ENCODE results near the gene DBR1.

DBR1 gene

DNA sequence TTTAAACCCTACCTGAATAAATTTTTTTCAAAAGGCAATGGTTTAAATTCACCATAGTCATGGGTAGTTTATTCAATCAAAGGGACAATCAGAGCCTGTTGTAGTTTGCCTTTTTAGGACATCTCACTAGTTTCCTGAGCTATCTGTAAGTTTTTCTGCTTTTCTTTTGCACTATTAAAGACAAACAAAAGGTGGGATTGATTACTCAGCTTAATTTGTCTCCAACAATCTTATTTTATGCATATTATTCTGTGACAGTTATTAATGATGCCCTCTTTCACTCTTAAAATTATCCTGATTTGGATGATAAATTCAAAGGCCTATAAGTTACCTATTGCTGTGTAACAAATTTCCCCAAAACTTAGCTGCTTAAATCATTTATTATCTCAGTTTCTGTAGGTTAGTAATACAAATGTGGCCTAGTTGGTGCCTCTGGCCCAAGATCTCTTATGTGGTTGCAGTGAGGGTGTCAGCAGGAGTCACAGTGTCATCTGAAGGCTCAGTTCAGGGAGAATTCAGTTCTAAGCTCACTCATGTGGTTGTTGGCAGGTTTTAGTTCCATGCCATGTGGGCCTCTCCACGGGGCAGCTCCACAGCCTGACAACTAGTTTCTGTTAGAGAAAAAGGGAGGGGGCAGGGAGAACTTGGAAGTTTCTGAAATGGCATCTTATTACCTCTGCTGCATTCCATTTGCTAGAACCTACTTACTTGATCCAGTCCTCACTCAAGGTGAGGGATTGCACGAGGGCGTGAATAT, 28.4 kb upstream of the DBR1 start:
- Histone ChIP-seq H3K4me3 (ENCODE audit: low read length) (no peak overlapping the region), H3K9me3 (replicated peaks; ENCODE audit: low read length) (no peaks in the 10 kb centered on the region), H3K4me2 (ENCODE audit: low read length) (no peak overlapping the region), H3K4me1 (ENCODE audit: control insufficient read depth, insufficient read depth, low read length) (no peaks in the 10 kb centered on the region), H3K36me3 (ENCODE audit: insufficient read depth, low read length) (peaks cover 7% of the 10 kb centered on the region), H3K9ac (ENCODE audit: low read depth, low read length) (no peak overlapping the region), H3K27me3 (ENCODE audit: control insufficient read depth, insufficient read depth, low read length) (no peaks in the 10 kb centered on the region)

DNA sequence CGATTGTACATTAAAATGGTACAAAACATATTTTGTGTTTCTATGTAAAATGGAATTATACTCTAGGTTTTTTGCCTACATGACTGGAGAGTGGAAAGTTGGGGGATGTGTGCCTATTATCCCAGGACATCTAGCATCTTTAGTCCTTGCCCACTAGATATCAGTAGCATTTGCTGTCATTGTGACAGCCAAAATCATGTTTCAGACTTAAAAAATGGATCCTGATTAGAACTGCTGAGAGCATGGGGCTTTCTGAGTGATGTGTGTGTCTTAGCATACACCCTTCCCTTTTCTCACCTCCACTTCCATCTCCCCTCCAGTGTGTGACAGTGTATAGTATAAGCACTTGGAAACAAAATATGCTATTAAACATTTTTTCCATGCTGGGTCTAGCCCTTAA, 25.7 kb upstream of the DBR1 start:
- H3K27me3 ChIP-seq (ENCODE audit: control insufficient read depth, insufficient read depth, low read length): no peaks in the 10 kb centered on the region
- H3K36me3 ChIP-seq (ENCODE audit: insufficient read depth, low read length): peaks cover 4% of the 10 kb centered on the region
- no peak overlapping the region for H3K4me3 ChIP-seq (ENCODE audit: low read length)
- H3K9ac ChIP-seq (ENCODE audit: low read depth, low read length): no peak overlapping the region
- H3K4me2 ChIP-seq (ENCODE audit: low read length): no peak overlapping the region
- H3K9me3 ChIP-seq (replicated peaks; ENCODE audit: low read length): no peaks in the 10 kb centered on the region
- H3K4me1 ChIP-seq (ENCODE audit: control insufficient read depth, insufficient read depth, low read length): peaks cover 3% of the 10 kb centered on the region

DNA sequence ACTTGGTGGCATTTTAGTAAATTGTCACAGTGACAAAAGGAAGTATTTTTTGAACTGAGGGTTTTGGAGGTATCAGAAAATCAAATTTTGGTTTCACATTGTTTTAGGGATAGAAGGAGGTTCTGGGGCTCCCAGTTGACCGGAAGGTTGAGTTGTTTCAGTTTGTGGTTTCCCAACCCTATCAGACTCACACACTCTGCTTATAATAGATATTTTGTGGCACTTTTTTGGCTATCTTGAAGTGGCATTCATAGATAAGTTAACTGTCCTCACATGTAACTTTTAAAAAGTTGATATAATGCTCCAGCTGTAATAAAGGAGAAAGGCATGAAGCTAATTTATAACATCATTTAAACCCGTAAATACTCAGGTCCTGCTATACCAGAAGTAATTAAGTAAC, 25.1 kb upstream of the DBR1 start:
- H3K4me1 ChIP-seq (ENCODE audit: control insufficient read depth, insufficient read depth, low read length): peaks cover 6% of the 10 kb centered on the region
- no peaks in the 10 kb centered on the region for H3K9me3 ChIP-seq (replicated peaks; ENCODE audit: low read length)
- no peak overlapping the region for H3K9ac ChIP-seq (ENCODE audit: low read depth, low read length)
- no peak overlapping the region for H3K4me3 ChIP-seq (ENCODE audit: low read length)
- H3K4me2 ChIP-seq (ENCODE audit: low read length): no peak overlapping the region
- peaks cover 4% of the 10 kb centered on the region for H3K36me3 ChIP-seq (ENCODE audit: insufficient read depth, low read length)
- H3K27me3 ChIP-seq (ENCODE audit: control insufficient read depth, insufficient read depth, low read length): no peaks in the 10 kb centered on the region

DNA sequence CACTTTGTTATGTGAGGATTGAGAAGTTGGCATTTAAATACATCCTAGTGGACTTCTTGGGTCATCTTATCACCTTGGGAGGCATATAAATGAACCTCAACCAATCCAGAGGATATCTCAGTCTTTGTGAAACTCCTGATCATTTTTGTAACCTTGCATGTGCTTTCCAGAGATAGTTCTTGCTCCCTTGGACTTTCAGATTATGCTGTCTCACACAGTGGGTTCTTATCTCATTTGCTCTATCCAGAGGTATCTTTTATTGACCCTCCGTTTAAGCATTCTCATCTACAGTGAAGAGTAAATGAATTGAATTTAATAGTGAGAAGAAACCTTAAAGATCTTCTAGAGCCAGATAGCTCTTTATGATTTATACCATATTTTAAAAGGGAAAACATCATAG, 22.8 kb upstream of the DBR1 start:
- H3K27me3 ChIP-seq (ENCODE audit: control insufficient read depth, insufficient read depth, low read length): no peaks in the 10 kb centered on the region
- no peaks in the 10 kb centered on the region for H3K9me3 ChIP-seq (replicated peaks; ENCODE audit: low read length)
- no peak overlapping the region for H3K4me3 ChIP-seq (ENCODE audit: low read length)

DNA sequence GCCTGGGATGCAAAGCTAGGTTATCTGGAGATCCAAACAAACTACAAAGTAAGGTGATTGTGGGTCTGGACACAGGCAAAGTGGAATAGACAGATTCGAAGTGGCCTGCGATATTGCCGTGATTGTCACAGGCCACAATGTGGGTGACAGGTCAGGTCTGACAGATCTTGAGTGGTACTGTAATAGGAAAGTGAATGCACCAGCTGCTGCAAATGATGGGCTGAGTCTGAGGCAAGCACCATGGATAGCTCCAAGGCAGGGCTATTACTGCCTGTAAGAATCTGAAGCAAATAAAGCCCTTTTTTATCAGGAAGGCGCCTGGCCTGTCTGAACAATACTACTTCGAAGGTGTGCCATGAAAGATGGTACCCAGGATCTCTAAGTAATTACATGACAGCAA, 22.3 kb upstream of the DBR1 start:
- Histone ChIP-seq H3K36me3 (ENCODE audit: insufficient read depth, low read length) (peaks cover 4% of the 10 kb centered on the region), H3K4me1 (ENCODE audit: control insufficient read depth, insufficient read depth, low read length) (peaks cover 6% of the 10 kb centered on the region), H3K9ac (ENCODE audit: low read depth, low read length) (no peak overlapping the region), H3K27me3 (ENCODE audit: control insufficient read depth, insufficient read depth, low read length) (no peaks in the 10 kb centered on the region), H3K4me3 (ENCODE audit: low read length) (no peak overlapping the region), H3K9me3 (replicated peaks; ENCODE audit: low read length) (no peaks in the 10 kb centered on the region), H3K4me2 (ENCODE audit: low read length) (no peak overlapping the region)

More for the DNA sequence above, 22.8 kb upstream of the DBR1 start:
- Histone ChIP-seq H3K4me2 (ENCODE audit: low read length) (no peak overlapping the region), H3K36me3 (ENCODE audit: insufficient read depth, low read length) (peaks cover 4% of the 10 kb centered on the region), H3K9ac (ENCODE audit: low read depth, low read length) (no peak overlapping the region), H3K4me1 (ENCODE audit: control insufficient read depth, insufficient read depth, low read length) (peaks cover 6% of the 10 kb centered on the region)

DNA sequence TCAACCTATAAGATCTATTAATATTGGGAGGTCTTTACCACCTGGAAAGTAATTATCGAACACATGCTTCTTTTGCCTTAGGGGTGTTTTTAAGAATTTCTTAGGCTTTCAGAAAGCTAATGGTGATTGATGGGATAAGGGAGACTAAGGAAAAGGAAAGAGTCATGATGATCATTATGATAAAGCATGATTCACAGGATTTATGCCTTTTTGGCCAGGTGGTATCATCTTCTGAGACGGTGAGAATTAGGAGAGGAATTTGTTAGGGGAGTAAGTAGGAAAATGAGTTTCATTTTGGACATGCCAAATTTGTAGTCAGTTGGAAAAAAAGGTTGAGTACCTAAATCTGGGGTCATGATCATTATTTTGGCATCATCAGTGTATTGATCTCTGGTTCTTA, 21.3 kb upstream of the DBR1 start:
- Histone ChIP-seq H3K27me3 (ENCODE audit: control insufficient read depth, insufficient read depth, low read length) (no peaks in the 10 kb centered on the region), H3K4me1 (ENCODE audit: control insufficient read depth, insufficient read depth, low read length) (peaks cover 6% of the 10 kb centered on the region), H3K36me3 (ENCODE audit: insufficient read depth, low read length) (peaks cover 12% of the 10 kb centered on the region), H3K4me2 (ENCODE audit: low read length) (no peak overlapping the region), H3K9ac (ENCODE audit: low read depth, low read length) (no peak overlapping the region), H3K9me3 (replicated peaks; ENCODE audit: low read length) (no peaks in the 10 kb centered on the region), H3K4me3 (ENCODE audit: low read length) (no peak overlapping the region)

DNA sequence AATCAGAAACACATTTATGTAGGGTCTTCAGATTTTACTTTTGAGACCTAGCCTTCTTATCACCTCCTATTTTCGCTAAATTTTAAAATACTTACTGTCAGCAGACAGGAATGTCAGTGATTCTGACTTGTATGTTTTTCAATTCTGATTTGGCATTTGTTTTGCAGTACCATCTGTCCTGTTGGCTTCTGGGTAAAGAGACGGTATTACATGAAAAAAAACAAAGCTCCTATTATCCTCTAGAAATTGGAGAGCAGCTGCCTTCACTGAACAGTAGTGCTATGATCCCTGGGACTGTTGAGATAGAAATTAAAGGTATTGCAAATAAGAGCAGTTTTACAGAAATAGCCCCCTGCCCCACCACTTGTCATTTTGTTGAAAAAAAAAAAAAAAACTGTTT, 20.8 kb upstream of the DBR1 start:
- Histone ChIP-seq H3K27me3 (ENCODE audit: control insufficient read depth, insufficient read depth, low read length) (no peaks in the 10 kb centered on the region), H3K4me1 (ENCODE audit: control insufficient read depth, insufficient read depth, low read length) (peaks cover 6% of the 10 kb centered on the region), H3K4me2 (ENCODE audit: low read length) (peak overlapping the region; percentile 6), H3K9me3 (replicated peaks; ENCODE audit: low read length) (no peaks in the 10 kb centered on the region), H3K36me3 (ENCODE audit: insufficient read depth, low read length) (peaks cover 17% of the 10 kb centered on the region), H3K9ac (ENCODE audit: low read depth, low read length) (no peak overlapping the region), H3K4me3 (ENCODE audit: low read length) (no peak overlapping the region)

DNA sequence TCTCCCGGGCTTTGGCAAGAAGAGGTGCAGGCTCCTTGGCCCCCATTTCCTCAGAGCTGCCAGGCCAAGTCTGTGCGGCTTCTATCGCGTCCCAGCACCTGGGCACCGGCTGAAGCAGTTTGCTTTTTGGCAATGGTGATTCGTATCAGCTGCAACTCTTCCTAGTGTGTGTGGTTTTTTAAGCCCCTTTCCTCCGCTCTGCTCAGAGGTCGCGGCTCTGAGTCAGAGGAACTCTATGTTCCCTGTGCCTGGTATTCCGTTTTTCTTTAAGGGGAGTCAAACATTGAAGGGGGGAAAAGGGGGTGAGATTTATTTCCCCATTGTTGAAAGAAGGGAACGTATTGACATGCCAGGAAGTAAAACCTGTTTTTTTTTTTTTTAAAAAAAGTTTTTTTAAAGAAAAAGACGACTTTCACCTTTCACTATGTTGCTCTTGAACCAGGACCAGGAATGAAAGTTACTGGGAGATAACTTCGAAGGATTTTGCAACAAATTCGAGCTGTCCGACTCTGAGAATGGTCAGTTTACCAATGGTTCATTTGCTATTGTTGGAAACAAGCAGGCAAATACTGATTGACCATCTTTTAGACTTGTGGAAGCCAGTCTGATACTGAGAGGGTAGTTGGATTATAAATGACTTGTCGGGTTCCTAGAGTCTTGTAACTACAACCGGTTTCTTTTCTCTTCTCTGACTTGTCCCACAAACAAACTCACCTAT, 13.5 kb upstream of the DBR1 start:
- Histone ChIP-seq H3K4me1 (ENCODE audit: control insufficient read depth, insufficient read depth, low read length) (peaks cover 22% of the 10 kb centered on the region), H3K27me3 (ENCODE audit: control insufficient read depth, insufficient read depth, low read length) (no peaks in the 10 kb centered on the region), H3K9ac (ENCODE audit: low read depth, low read length) (peak overlapping the region; percentile 96), H3K9me3 (replicated peaks; ENCODE audit: low read length) (no peaks in the 10 kb centered on the region), H3K36me3 (ENCODE audit: insufficient read depth, low read length) (peaks cover 20% of the 10 kb centered on the region), H3K4me2 (ENCODE audit: low read length) (peak overlapping the region; percentile 89), H3K4me3 (ENCODE audit: low read length) (peak overlapping the region; percentile 96)

DNA sequence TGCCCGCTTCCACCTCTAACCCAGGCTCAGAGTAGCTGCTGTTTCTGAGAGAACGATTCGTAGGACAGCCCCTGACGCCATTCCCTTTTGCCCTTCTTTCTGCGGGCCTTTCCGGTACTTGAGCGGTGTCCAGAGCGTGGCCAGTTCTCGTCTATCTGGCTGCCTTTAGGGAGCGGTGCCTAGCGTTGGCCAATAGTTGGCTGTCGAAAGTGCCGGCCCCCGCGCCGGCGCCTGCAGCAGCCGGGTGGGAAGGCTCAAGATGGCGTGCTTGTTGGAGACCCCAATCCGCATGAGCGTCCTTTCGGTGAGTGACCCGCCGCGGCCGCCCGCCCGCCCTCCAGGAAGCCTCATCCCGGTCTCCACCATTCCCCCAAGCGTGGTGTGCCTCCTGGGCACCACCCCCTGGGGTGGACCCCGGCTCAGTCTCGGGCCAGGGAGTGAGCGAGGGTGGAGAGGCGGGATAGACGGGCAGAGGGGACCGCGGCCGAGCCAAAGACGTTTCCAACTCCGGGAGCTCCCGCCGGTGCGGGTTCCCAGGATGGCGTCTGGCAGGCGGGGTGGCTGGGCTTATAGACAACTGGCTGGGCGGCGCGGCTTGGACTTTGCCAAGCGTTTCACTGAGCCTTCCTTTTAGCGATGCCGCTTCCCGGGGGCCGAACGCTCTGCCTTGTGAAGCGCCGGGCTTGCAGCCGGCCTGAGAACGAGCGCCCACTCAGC, 12.7 kb upstream of the DBR1 start, which contains the start of gene ARMC8:
TSS of gene ARMC8 (plus strand) at position 6 of the 717 bp plus-strand sequence. CDS start at position 260, 254 bp downstream.
- H3K9me3 ChIP-seq (replicated peaks; ENCODE audit: low read length): no peaks in the 10 kb centered on the region
- peak within 1 kb of the TSS; percentile 96 for H3K4me3 ChIP-seq (ENCODE audit: low read length)
- H3K27me3 ChIP-seq (ENCODE audit: control insufficient read depth, insufficient read depth, low read length): no peaks in the 10 kb centered on the region
- H3K4me1 ChIP-seq (ENCODE audit: control insufficient read depth, insufficient read depth, low read length): peaks cover 22% of the 10 kb centered on the region
- H3K4me2 ChIP-seq (ENCODE audit: low read length): peak within 1 kb of the TSS; percentile 89
- H3K9ac ChIP-seq (ENCODE audit: low read depth, low read length): peak within 1 kb of the TSS; percentile 96
- H3K36me3 ChIP-seq (ENCODE audit: insufficient read depth, low read length): peaks cover 20% of the 10 kb centered on the region

DNA sequence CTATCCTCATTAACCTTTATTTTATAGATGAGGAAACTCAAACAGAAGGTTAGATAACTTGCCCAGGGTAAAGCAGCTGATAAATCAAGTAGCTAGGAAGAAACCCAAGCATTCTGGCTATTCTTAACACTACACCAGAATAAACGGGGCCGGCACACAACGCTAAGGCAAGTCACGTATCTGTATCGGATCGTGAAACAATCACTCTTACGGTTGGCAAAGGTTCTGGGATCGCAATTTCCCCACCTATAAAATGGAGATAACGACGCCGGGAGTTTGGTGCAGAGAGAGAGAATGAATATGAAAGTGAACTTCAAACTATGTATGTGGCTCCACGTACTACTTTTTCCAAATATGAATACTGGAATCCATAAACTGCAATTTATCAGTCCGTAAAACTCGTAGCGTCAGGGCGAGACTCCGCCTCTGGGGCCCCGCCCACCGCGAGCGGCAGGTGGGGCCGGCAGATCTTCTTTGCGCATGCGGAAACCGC, 12.1 kb upstream of the DBR1 start:
- Histone ChIP-seq H3K4me3 (ENCODE audit: low read length) (peak overlapping the region; percentile 96), H3K4me1 (ENCODE audit: control insufficient read depth, insufficient read depth, low read length) (peaks cover 22% of the 10 kb centered on the region), H3K9me3 (replicated peaks; ENCODE audit: low read length) (no peaks in the 10 kb centered on the region), H3K36me3 (ENCODE audit: insufficient read depth, low read length) (peaks cover 20% of the 10 kb centered on the region), H3K4me2 (ENCODE audit: low read length) (peak overlapping the region; percentile 89), H3K27me3 (ENCODE audit: control insufficient read depth, insufficient read depth, low read length) (no peaks in the 10 kb centered on the region), H3K9ac (ENCODE audit: low read depth, low read length) (peak overlapping the region; percentile 96)

DNA sequence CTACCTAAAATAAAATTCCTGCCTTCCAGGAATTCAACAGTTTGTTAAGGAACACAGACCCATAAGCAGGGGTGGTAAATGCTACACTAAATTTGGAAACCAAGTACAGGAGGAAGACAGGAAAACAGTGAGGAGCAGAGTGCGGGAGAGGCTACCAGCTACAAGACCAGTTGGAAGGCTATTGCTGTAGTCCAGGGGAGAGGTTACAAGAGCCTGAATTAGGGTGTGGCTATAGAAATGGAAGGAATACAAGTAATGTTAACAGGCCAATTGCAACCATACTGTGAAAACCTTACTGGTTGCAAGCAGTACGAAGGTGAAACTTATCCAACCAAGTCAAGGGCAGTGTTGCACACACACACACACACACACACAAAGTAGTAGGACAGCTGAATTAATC, 11.5 kb upstream of the DBR1 start:
- peaks cover 22% of the 10 kb centered on the region for H3K4me1 ChIP-seq (ENCODE audit: control insufficient read depth, insufficient read depth, low read length)
- H3K9me3 ChIP-seq (replicated peaks; ENCODE audit: low read length): no peaks in the 10 kb centered on the region
- H3K4me2 ChIP-seq (ENCODE audit: low read length): peak overlapping the region; percentile 89
- peaks cover 14% of the 10 kb centered on the region for H3K36me3 ChIP-seq (ENCODE audit: insufficient read depth, low read length)
- peak overlapping the region; percentile 96 for H3K9ac ChIP-seq (ENCODE audit: low read depth, low read length)
- H3K4me3 ChIP-seq (ENCODE audit: low read length): peak overlapping the region; percentile 96
- no peaks in the 10 kb centered on the region for H3K27me3 ChIP-seq (ENCODE audit: control insufficient read depth, insufficient read depth, low read length)
